Astrocyte (in vitro differentiated cells and primary cell): ENCODE measurements around the gene CRYGN. TPM values are rescaled to one million over a fixed set of nuclear protein-coding genes. Genes with fewer than 3 reads are reported as not detected.

Experiments
- DNase-seq: peaks from one replicate; pipeline ENCODE4 v3.0.0-alpha.2; 2010; ENCODE audit warnings: low read depth
- FAIRE-seq: peaks from 2 replicates; lab custom pipeline; 2011; peaks lifted over from hg19 to GRCh38; lab: Jason Lieb, UNC
- H2AFZ ChIP-seq: 2 replicates; pipeline ENCODE4 v1.6.0; 2012; ENCODE audit warnings: low read depth, low read length, inconsistent platforms
- H3K27ac ChIP-seq: 2 replicates; pipeline ENCODE4 v1.5.1; 2011; ENCODE audit warnings: low read depth, low read length, inconsistent platforms
- H3K27me3 ChIP-seq: 2 replicates; pipeline ENCODE4 v1.6.0; 2011; ENCODE audit warnings: low read length, inconsistent platforms; ENCODE audit not compliant: insufficient read depth
- H3K36me3 ChIP-seq: 2 replicates; pipeline ENCODE4 v1.5.1; 2011; ENCODE audit warnings: low read length, inconsistent platforms; ENCODE audit not compliant: insufficient read depth
- H3K4me1 ChIP-seq: 2 replicates; pipeline ENCODE4 v1.5.1; 2011; ENCODE audit warnings: low read length, inconsistent platforms; ENCODE audit not compliant: insufficient read depth
- H3K4me2 ChIP-seq: 2 replicates; pipeline ENCODE4 v1.6.0; 2012; ENCODE audit warnings: low read length, inconsistent platforms
- H3K4me3 ChIP-seq: 2 replicates; pipeline ENCODE4 v1.5.1; 2011; ENCODE audit warnings: low read depth, mild to moderate bottlenecking, low read length, inconsistent platforms; ENCODE audit not compliant: insufficient read depth
- H3K79me2 ChIP-seq: 2 replicates; pipeline ENCODE4 v1.6.0; 2012; ENCODE audit warnings: mild to moderate bottlenecking, low read length, inconsistent platforms; ENCODE audit not compliant: insufficient read depth
- H3K9ac ChIP-seq: 2 replicates; pipeline ENCODE4 v1.6.0; 2012; ENCODE audit warnings: mild to moderate bottlenecking, low read length, inconsistent platforms
- H3K9me3 ChIP-seq: 2 replicates; pipeline ENCODE4 v1.5.1; 2012; ENCODE audit warnings: low read depth, mild to moderate bottlenecking, low read length, inconsistent platforms; ENCODE audit not compliant: insufficient read depth
- H4K20me1 ChIP-seq: 2 replicates; pipeline ENCODE4 v1.6.0; 2012; ENCODE audit warnings: low read length, inconsistent platforms; ENCODE audit not compliant: insufficient read depth
- H3K27ac Mint-ChIP-seq: one replicate; pipeline ENCODE4 v1.8.0; 2021; ENCODE audit warnings: mild to moderate bottlenecking, mixed read lengths; ENCODE audit not compliant: unreplicated experiment
- H3K27me3 Mint-ChIP-seq: one replicate; pipeline ENCODE4 v1.8.0; 2021; ENCODE audit warnings: low read depth, mixed read lengths; ENCODE audit not compliant: unreplicated experiment
- H3K36me3 Mint-ChIP-seq: one replicate; pipeline ENCODE4 v1.8.0; 2021; ENCODE audit warnings: low read depth, mixed read lengths; ENCODE audit not compliant: unreplicated experiment
- H3K4me1 Mint-ChIP-seq: one replicate; pipeline ENCODE4 v1.8.0; 2021; ENCODE audit warnings: low read depth, mixed read lengths; ENCODE audit not compliant: unreplicated experiment
- H3K4me3 Mint-ChIP-seq: one replicate; pipeline ENCODE4 v1.8.0; 2021; ENCODE audit warnings: mild to moderate bottlenecking, moderate library complexity, mixed read lengths; ENCODE audit not compliant: unreplicated experiment
- H3K9me3 Mint-ChIP-seq: one replicate; pipeline ENCODE4 v1.8.0; 2021; ENCODE audit warnings: mild to moderate bottlenecking, mixed read lengths; ENCODE audit not compliant: unreplicated experiment
- CTCF ChIP-seq: IDR thresholded peaks from 2 replicates; pipeline ENCODE4 v1.5.1; 2011; ENCODE audit warnings: low read depth, mild to moderate bottlenecking, inconsistent platforms, low read length, moderate library complexity; ENCODE audit not compliant: insufficient read depth
- EZH2 ChIP-seq: IDR thresholded peaks from 2 replicates; pipeline ENCODE4 v1.6.1; 2012; ENCODE audit warnings: mild to moderate bottlenecking, low read length, inconsistent platforms; ENCODE audit not compliant: insufficient read depth
- total RNA-seq: library from RNA; stranded (reverse); gene quantifications from 2 replicates; pipeline ENCODE4 v1.2.1, GENCODE V29; 2021

Gene CRYGN
- total RNA-seq, 1 donor from 2014 or later: not detected

- H3K4me1 ChIP-seq: peaks cover 14% of the 10 kb centered on the region
- peaks cover 32% of the 10 kb centered on the region for H3K36me3 Mint-ChIP-seq
- no peaks in the 10 kb centered on the region for H4K20me1 ChIP-seq
- peaks cover 9% of the 10 kb centered on the region for H3K9me3 Mint-ChIP-seq
- peak overlapping the region; percentile 85 for H3K27ac Mint-ChIP-seq
- H3K4me2 ChIP-seq: peak overlapping the region; percentile 82
- peaks cover 21% of the 10 kb centered on the region for H3K4me1 Mint-ChIP-seq
- peak overlapping the region; percentile 34 for H3K4me3 ChIP-seq
- H2AFZ ChIP-seq: peak overlapping the region; percentile 18
- FAIRE-seq: no peak
- H3K9ac ChIP-seq: peak overlapping the region; percentile 40
- TF ChIP-seq EZH2 (no peak), CTCF (no peak)
- H3K27ac ChIP-seq: peak overlapping the region; percentile 8
- peak overlapping the region; percentile 67 for H3K4me3 Mint-ChIP-seq
- H3K27me3 Mint-ChIP-seq: peaks cover 10% of the 10 kb centered on the region
- H3K36me3 ChIP-seq: peaks cover 9% of the 10 kb centered on the region
- H3K27me3 ChIP-seq: no peaks in the 10 kb centered on the region
- peak; percentile 80 for DNase-seq
- H3K9me3 ChIP-seq: peaks cover 15% of the 10 kb centered on the region
- no peaks in the 10 kb centered on the region for H3K79me2 ChIP-seq
Measured at GRCh38 chr7:151459726-151460473, 20.0 kb upstream of the CRYGN start.

GRCh38 chr7:151457534-151457933, 17.6 kb upstream of the CRYGN start:
- Histone ChIP-seq H3K27me3 (no peaks in the 10 kb centered on the region), H3K9me3 (peaks cover 7% of the 10 kb centered on the region), H3K36me3 (no peaks in the 10 kb centered on the region), H3K27ac (no peak overlapping the region), H3K79me2 (no peaks in the 10 kb centered on the region), H3K9ac (no peak overlapping the region), H2AFZ (no peak overlapping the region), H3K4me3 (no peak overlapping the region), H4K20me1 (no peaks in the 10 kb centered on the region), H3K4me1 (peaks cover 14% of the 10 kb centered on the region), H3K4me2 (no peak overlapping the region)
- no peak for FAIRE-seq
- H3K4me1 Mint-ChIP-seq: peaks cover 21% of the 10 kb centered on the region
- peaks cover 20% of the 10 kb centered on the region for H3K27me3 Mint-ChIP-seq
- no peak for TF ChIP-seq CTCF
- no peak for TF ChIP-seq EZH2
- no peak overlapping the region for H3K4me3 Mint-ChIP-seq
- no peak overlapping the region for H3K27ac Mint-ChIP-seq
- H3K9me3 Mint-ChIP-seq: peaks cover 9% of the 10 kb centered on the region
- peaks cover 14% of the 10 kb centered on the region for H3K36me3 Mint-ChIP-seq
- no peak for DNase-seq

GRCh38 chr7:151456782-151457181, 16.8 kb upstream of the CRYGN start:
- no peak overlapping the region for H3K4me2 ChIP-seq
- H3K4me3 ChIP-seq: no peak overlapping the region
- H3K79me2 ChIP-seq: no peaks in the 10 kb centered on the region
- DNase-seq (no peak), FAIRE-seq (no peak)
- H3K27ac ChIP-seq: no peak overlapping the region
- H2AFZ ChIP-seq: no peak overlapping the region
- H3K36me3 Mint-ChIP-seq: peaks cover 10% of the 10 kb centered on the region
- peaks cover 21% of the 10 kb centered on the region for H3K4me1 Mint-ChIP-seq
- peaks cover 9% of the 10 kb centered on the region for H3K9me3 Mint-ChIP-seq
- no peak overlapping the region for H3K9ac ChIP-seq
- H3K36me3 ChIP-seq: no peaks in the 10 kb centered on the region
- H3K27me3 ChIP-seq: no peaks in the 10 kb centered on the region
- TF ChIP-seq CTCF: no peak
- no peak for TF ChIP-seq EZH2
- peaks cover 25% of the 10 kb centered on the region for H3K27me3 Mint-ChIP-seq
- H3K9me3 ChIP-seq: no peaks in the 10 kb centered on the region
- H3K27ac Mint-ChIP-seq: no peak overlapping the region
- H3K4me1 ChIP-seq: peaks cover 14% of the 10 kb centered on the region
- no peaks in the 10 kb centered on the region for H4K20me1 ChIP-seq
- H3K4me3 Mint-ChIP-seq: no peak overlapping the region
